ENCODE data around the gene ADAMTSL1. TPM values are rescaled to one million over a fixed set of nuclear protein-coding genes. Genes with fewer than 3 reads are reported as not detected.

Gene ADAMTSL1
- total RNA-seq, 1 experiment from 2014 or later: not detected

DNA sequence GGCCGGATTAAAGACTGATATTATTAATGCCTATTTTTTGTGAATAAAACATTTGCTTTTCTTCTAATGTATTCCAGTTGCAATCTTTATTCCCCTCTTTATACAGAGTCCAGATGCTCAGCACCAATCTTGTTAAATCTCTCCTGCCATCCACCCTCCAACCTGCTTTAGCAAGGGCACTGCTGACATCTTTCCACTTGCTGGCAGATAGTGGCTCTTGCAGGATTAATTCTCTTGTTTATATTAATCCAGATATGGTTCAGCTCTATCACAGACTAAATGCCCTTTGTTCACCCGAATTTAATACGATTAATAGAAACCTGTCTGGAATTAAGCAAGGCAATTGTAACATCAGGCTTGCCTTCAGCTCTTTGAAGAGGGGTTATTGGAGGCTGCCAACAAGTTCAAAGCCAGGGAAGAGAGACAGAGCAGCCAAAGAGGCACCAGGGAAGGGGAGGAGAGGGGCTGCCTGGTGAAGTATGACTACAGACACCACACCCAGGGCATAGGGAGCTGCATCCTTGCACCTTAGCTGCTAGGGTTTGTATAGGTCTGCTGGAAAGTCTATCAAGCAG is 322.8 kb downstream of the ADAMTSL1 start:
- in situ Hi-C loops (cut with HindIII; ENCODE audit: low pct_unique_long_range_greater_than_20kb, low sequenced_read_pairs): no loop called here
- no peak for DNase-seq (ENCODE audit: low read depth)

DNA sequence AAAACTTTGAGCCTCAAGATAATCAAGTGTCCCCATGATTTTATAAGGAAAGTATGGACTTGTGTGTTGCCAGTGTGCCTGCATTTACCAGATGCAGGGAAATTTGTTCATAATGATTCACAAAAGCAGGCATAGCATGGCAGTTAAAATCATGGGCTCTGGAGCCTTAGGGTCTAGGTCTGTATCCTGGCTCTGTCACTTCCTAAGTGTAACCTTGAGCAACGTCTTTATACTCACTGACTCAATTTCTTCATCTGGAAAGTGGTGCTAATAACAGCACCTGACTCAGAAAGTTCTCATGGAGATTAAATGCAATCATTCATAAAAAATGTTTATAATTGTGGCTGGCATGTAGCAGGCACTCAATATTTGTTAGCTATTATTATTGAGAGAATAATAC is 324.2 kb downstream of the ADAMTSL1 start:
- no peak for DNase-seq (ENCODE audit: low read depth)
- in situ Hi-C loops (cut with HindIII; ENCODE audit: low pct_unique_long_range_greater_than_20kb, low sequenced_read_pairs): no loop called here

DNA sequence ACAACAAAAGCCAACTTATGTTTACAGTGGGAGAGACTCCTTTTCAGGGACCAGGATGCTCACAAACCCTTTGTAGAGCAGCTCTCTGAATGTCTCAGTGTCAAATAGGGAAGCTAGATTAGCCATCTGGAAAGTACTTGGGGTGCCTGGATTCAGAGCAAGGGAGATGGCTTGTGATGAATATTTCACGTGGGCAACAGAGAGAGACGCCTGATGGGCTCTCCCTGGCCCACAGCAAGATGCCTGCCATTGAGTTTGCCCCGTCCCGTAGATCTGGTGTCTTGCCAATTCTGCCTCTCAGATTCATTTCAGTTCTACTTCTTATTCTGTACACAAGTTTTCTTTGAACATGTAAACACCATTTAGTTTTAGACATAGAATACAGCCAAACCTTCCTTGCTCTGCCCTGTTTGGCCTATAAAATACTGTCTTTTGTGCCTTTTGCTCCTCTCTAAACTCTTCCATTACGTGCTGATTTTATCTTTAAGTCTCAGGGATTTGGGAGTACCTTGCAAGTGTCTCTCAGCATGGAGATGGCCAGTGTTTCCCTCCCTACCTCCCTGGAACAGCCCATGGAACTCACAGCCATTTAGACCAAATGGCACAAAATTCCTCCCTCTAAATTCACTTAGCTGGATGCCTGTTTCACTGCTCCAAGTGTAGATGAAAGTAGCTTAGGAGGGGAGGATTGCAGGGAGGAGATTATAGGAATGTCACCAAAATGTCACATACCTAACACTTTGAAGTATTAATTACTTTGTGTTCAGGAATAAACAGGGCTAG is 324.7 kb downstream of the ADAMTSL1 start:
- in situ Hi-C loops (cut with HindIII; ENCODE audit: low pct_unique_long_range_greater_than_20kb, low sequenced_read_pairs): no loop called here
- no peak for DNase-seq (ENCODE audit: low read depth)

DNA sequence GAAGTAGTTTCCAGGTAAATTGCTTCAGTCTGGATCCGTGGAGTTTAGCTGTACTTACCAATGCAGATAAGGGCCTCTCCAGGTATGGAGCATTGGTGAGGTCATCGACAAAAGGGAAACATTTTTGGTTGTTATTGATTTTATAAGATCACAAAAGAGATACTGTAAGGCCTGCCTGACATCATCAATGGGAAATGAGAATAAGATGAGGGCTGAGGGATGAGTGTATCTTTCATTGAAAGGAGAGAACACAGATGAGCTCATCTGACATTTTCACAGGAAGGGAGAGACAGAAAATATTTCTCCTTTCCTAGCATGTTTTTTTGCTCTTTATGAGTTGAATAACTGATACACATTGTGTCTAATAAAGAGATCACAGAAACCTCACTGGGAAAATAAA is 325.5 kb downstream of the ADAMTSL1 start:
- in situ Hi-C loops (cut with HindIII; ENCODE audit: low pct_unique_long_range_greater_than_20kb, low sequenced_read_pairs): no loop called here
- DNase-seq (ENCODE audit: low read depth): no peak

DNA sequence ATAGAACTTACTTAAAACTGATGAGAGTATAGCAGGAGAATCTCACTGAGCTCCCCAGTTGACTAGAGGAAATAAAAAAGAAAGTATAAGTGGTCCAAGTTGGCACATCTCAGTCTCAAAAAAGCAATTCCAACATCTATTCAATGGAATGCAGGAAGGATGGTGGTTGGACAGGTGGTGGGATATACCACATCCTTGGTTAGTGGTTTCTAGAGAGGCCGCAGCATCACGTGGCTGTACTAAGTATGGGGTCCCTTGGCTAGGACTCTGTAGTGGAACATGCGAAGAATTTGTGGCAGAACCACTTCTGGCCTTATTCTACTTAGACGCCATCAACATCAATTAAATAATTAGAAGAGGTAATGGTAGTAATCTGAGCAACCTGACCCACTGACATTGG is 326.6 kb downstream of the ADAMTSL1 start:
- DNase-seq (ENCODE audit: low read depth): no peak
- in situ Hi-C loops (cut with HindIII; ENCODE audit: low pct_unique_long_range_greater_than_20kb, low sequenced_read_pairs): no loop called here

DNA sequence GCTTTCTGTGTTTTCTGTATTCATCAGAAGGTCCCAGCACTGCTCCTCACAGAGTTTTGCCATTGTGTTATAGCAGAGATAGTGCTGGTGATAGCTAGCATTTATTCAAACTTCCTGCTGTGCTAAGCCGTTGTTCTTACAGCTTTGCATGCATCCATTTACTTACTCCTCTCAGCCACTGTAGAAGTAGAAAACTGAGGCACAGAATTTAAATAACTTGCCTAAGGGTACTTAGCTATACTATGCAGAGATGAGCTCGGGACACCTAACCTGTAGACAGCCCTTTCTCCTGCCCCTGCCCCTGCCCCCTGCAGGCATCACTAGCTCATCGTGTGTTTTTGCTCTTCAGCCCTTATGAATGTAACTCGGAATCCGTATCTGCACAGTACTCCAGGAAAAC is 331.4 kb downstream of the ADAMTSL1 start:
- DNase-seq (ENCODE audit: low read depth): no peak
- in situ Hi-C loops (cut with HindIII; ENCODE audit: low pct_unique_long_range_greater_than_20kb, low sequenced_read_pairs): no loop called here

DNA sequence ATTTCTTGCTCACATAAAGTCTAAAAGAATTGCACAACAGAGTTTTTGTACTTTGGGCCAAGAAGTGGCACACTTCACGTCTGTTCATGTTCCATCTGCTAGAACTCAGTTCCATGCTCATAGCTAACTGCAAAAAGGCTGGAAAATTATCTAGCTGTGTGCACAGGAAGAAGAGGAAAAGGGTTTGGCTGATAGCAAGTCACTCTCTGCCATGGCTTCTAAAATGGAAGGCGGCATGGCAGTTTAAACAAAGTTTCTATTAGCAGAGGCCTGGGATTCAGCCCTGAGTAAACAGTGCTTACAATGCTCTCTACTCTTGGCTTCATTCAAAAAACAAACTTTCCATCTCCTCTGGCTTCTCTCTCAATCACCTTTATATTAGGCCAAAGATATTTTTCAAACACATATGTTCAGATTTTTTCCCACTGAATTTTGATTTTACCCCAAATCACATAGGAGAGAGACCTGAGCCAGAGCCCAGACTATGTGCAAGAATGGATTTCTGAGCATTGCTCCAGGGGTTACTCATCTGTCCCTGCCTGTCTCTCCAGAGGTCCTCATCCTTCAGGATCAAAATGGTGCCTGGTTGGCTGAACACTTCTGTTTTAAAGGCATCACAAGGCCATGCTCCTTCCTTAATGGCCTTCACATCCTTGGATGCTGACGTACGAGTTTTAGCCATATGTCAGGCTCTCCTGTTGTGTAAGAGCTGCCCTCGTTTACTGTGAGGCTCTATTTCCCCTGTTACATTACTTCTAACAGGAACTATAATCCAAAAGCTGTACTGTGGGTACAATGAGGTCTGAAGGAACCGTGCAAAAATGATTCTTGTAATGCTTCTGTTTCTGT is 332.5 kb downstream of the ADAMTSL1 start:
- in situ Hi-C loops (cut with HindIII; ENCODE audit: low pct_unique_long_range_greater_than_20kb, low sequenced_read_pairs): no loop called here

GRCh38 chr9:18810581-18810980 is 336.6 kb downstream of the ADAMTSL1 start:
- in situ Hi-C loops (cut with HindIII; ENCODE audit: low pct_unique_long_range_greater_than_20kb, low sequenced_read_pairs): no loop called here

More for the DNA sequence above, 332.5 kb downstream of the ADAMTSL1 start:
- DNase-seq (ENCODE audit: low read depth): no peak

DNA sequence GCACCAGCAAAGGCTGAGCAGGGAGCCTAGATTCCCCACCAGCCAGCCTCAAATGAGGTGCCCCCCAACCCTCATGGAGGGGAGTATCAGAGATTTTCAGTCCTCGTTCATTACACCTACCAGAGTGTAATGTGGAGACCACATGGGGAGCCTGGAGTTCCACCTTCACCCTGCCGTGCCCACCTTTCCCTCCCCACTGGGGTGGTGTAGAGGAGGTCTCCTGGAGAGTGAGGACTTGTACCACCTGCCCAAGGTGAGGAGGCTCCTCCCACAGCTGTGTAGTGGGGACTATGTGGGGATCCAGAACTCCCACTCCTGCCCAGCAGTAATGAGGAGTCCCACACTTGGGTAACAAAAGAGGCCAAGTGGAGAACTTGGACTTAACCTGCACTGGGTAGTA is 337.2 kb downstream of the ADAMTSL1 start:
- in situ Hi-C loops (cut with HindIII; ENCODE audit: low pct_unique_long_range_greater_than_20kb, low sequenced_read_pairs): no loop called here
- no peak for DNase-seq (ENCODE audit: low read depth)

More at GRCh38 chr9:18810581-18810980, 336.6 kb downstream of the ADAMTSL1 start:
- DNase-seq (ENCODE audit: low read depth): no peak

- in situ Hi-C loops (cut with HindIII; ENCODE audit: low pct_unique_long_range_greater_than_20kb, low sequenced_read_pairs): no loop called here
- no peak for DNase-seq (ENCODE audit: low read depth)
Observed at GRCh38 chr9:18819418-18819817, 345.5 kb downstream of the ADAMTSL1 start.

DNA sequence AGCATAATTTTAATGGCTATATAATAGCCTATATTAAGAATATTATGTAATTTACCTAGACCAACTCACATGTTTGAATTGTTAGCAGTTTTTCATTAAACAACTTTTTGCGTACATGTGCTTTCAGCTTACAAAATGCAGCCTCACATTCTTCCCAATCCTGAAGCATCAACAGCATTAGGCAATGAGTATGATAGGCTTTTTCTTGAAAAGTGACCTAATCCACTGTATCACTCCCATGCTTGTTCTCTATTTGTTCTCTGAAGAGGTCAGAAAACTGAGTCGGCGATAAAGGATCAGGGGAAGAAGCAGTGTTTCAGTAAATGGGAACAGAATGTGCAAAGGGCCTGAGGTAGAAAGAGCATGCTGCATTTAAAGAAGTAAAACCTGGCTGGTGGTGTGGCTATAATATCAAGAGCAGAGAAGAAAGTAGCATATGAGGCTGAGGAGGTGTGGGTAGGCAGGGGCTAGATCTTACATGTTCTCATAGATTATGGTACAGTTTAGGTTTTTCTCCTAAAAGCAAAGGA is 346.7 kb downstream of the ADAMTSL1 start:
- DNase-seq (ENCODE audit: low read depth): no peak
- in situ Hi-C loops (cut with HindIII; ENCODE audit: low pct_unique_long_range_greater_than_20kb, low sequenced_read_pairs): no loop called here

DNA sequence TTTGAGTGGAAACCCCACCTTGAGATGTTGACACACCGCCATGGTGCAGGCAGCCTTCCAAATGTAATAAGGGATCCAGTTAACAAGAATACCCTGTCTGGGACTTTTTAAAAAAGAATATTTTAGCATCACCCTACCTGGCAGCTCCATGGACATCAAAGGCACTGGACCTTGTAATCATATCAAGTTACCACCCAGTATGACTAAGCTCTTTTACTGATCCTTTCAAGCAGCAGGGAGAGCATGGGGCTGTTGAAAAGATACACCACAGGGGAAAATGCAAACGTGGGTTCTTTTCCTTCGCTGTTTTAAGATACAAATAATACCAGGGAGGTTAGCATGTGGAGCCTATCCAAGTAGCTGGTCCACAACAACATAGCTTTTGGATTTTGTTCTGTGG is 347.8 kb downstream of the ADAMTSL1 start:
- in situ Hi-C loops (cut with HindIII; ENCODE audit: low pct_unique_long_range_greater_than_20kb, low sequenced_read_pairs): no loop called here
- DNase-seq (ENCODE audit: low read depth): peak; percentile 45

DNA sequence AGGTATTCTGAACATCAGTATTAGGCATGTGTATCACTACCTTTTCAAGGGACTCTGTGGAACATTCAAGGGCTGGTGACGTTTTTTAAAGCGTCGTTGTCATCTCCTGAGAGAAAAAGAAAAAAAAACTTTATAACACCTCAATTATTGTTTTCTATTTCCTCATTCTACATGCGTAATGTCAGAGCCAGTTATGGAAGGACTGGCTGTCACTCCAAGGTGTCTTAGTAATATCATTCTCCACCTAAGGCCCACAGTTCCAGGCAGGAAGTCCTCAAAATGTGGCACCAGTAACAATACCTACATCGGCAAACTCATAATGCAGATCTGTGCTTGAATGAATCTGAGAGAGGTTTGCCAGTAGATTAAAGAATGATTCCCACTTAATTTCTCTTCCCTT is 348.9 kb downstream of the ADAMTSL1 start:
- in situ Hi-C loops (cut with HindIII; ENCODE audit: low pct_unique_long_range_greater_than_20kb, low sequenced_read_pairs): no loop called here
- DNase-seq (ENCODE audit: low read depth): no peak

DNA sequence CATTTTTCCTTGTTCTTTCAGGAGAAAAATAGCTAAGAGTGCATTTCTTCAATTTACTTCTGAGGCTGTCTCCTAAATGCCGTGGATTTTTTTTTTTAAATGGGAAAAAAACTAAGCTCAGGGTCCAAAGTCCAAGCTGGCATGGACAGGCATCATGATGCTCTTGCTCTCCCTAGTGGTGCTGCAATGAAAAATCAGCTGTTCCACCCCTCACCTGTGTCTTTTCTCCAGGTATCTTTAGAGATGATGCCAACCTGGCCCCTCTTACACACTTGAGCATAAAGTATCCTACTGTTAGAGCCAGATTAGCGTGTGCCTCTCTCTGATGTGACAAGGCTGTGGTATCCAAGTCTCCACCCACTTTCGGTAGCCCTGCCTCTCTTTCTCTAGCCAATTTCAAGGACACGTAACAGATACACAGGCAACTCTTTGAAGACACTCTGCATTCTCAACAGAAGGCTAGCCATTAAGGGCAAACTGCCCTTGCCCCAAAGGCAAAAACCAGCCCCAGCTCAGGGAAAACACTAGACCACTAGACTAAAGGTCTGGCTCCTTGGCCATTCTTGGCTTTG is 350.2 kb downstream of the ADAMTSL1 start:
- in situ Hi-C loops (cut with HindIII; ENCODE audit: low pct_unique_long_range_greater_than_20kb, low sequenced_read_pairs): no loop called here
- peak; percentile 35 for DNase-seq (ENCODE audit: low read depth)

GRCh38 chr9:18825656-18826170 is 351.8 kb downstream of the ADAMTSL1 start:
- in situ Hi-C loops (cut with HindIII; ENCODE audit: low pct_unique_long_range_greater_than_20kb, low sequenced_read_pairs): no loop called here
- DNase-seq (ENCODE audit: low read depth): no peak

- no peak for DNase-seq (ENCODE audit: low read depth)
- in situ Hi-C loops (cut with HindIII; ENCODE audit: low pct_unique_long_range_greater_than_20kb, low sequenced_read_pairs): no loop called here
Observed at GRCh38 chr9:18826248-18826647, 352.3 kb downstream of the ADAMTSL1 start.

DNA sequence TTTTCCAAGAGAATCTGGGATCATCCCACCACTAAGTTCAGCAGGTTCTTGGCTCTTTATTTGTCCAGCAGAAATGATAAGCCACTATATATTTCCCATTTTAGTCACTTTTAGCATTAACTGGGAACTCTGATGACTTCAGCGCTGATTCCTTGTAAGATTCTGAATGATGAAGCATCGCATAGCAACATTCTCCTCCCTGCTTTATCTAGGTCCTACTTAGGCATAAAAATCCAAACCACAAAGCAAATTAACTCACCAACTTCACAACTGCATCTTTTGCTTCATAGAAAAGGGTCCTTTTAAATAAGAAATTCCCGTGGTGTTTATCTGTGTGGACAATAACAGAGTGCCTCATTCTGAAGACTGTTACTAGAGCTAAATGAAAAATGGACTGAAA is 355.1 kb downstream of the ADAMTSL1 start:
- in situ Hi-C loops (cut with HindIII; ENCODE audit: low pct_unique_long_range_greater_than_20kb, low sequenced_read_pairs): no loop called here

DNA sequence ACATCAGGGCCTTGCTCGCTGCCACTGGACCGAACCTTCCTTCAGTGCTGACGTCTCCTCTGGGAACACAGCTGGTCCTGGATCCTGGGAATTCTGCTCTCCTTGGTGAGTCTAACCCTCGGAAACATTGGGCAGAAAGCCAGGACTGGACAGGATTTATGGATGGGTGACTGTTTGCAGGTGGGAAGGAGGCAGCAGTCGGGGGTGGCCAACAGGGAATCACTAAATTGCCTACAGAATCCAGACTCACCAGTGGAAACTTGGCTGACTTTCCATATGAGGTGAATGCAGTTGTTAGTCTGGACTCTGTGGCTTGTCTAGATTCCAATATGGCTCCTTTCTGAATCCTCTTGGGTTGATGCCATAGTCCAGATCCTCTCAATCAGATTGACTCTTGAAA is 355.9 kb downstream of the ADAMTSL1 start:
- DNase-seq (ENCODE audit: low read depth): no peak
- in situ Hi-C loops (cut with HindIII; ENCODE audit: low pct_unique_long_range_greater_than_20kb, low sequenced_read_pairs): no loop called here

More for the DNA sequence above, 355.1 kb downstream of the ADAMTSL1 start:
- no peak for DNase-seq (ENCODE audit: low read depth)

All from Caki2 (cell line).